Measurements from ENCODE around the gene TRAPPC5. TPM values are rescaled to one million over a fixed set of nuclear protein-coding genes. Genes with fewer than 3 reads are reported as not detected.
A peak's percentile ranks its signal among the peaks of the same experiment; 100 is the strongest.

The TRAPPC5 gene
- total RNA-seq, 1 experiment from 2014 or later, result 77.4 TPM

GRCh38 chr19:7670790-7671189 is 9.8 kb upstream of the TRAPPC5 start:
- H3K4me1 ChIP-seq (ENCODE audit: insufficient read depth, low read length), result no peaks in the 10 kb centered on the region
- no peaks in the 10 kb centered on the region for H3K79me2 ChIP-seq (ENCODE audit: insufficient read depth, low read length)
- peak overlapping the region; percentile 57 for H3K4me2 ChIP-seq (ENCODE audit: insufficient read depth, insufficient read length, low read length)
- H3K14ac ChIP-seq (ENCODE audit: insufficient read depth, low read length), result no peak overlapping the region
- no peak overlapping the region for H4K91ac ChIP-seq (ENCODE audit: insufficient read length, low read depth, low read length)
- Mint-ChIP-seq H3K27ac (no peak overlapping the region; a peak in 1 of 7 replicates), H3K36me3 (ENCODE audit: insufficient read depth in 1 of 3, low read depth in 3 of 3) (no peaks in the 10 kb centered on the region; a peak in 1 of 7 replicates), H3K27me3 (ENCODE audit: low read depth) (peaks cover 87% of the 10 kb centered on the region), H3K4me3 (peak overlapping the region; percentile 77 to 93), H3K9me3 (peaks cover 0 to 7% of the 10 kb centered on the region in 2 experiments; a peak in 2 of 5 replicates), H3K4me1 (peaks cover 0 to 12% of the 10 kb centered on the region in 2 experiments; a peak in 3 of 4 replicates)
- H4K5ac ChIP-seq (ENCODE audit: insufficient read length, low read depth, low read length), result no peak overlapping the region
- H3K56ac ChIP-seq (ENCODE audit: insufficient read length, low read depth, low read length), result no peak overlapping the region
- no peak overlapping the region for H2BK15ac ChIP-seq (ENCODE audit: low read depth, low read length)
- WGBS (ENCODE audit: extremely low coverage, insufficient read length, low lambda C conversion rate), result no CpG with 5 or more reads among the region's 9 CpGs
- no peak overlapping the region for H3T11ph ChIP-seq (ENCODE audit: low read length)
- no peak overlapping the region for H2BK120ac ChIP-seq (ENCODE audit: low read depth, low read length, poor library complexity, severe bottlenecking)
- H3K27me3 ChIP-seq (ENCODE audit: insufficient read depth, low read length), result peaks cover 2% of the 10 kb centered on the region; the same call in 1 of the 2 replicates
- H3K4ac ChIP-seq (ENCODE audit: low read depth, low read length), result no peak overlapping the region
- H4K20me1 ChIP-seq (ENCODE audit: control insufficient read depth, insufficient read depth, insufficient read length), result no peaks in the 10 kb centered on the region
- H3K79me1 ChIP-seq (ENCODE audit: insufficient read depth, low read depth, low read length, poor library complexity, severe bottlenecking), result no peaks in the 10 kb centered on the region
- H4K8ac ChIP-seq (replicated peaks; ENCODE audit: insufficient read length, low read depth, low read length), result no peak overlapping the region
- no peak overlapping the region for H3K18ac ChIP-seq (ENCODE audit: insufficient read length, low read depth, low read length)
- H2AK5ac ChIP-seq (ENCODE audit: insufficient read length, low read length), result no peak overlapping the region
- H2AFZ ChIP-seq (ENCODE audit: low read length), result no peak overlapping the region
- H3K9me3 ChIP-seq (ENCODE audit: control insufficient read depth, low read depth, low read length), result no peaks in the 10 kb centered on the region
- peaks cover 6% of the 10 kb centered on the region for H3K23me2 ChIP-seq (ENCODE audit: insufficient read length, low read depth, low read length, poor library complexity, severe bottlenecking)
- H3K27ac ChIP-seq (ENCODE audit: insufficient read length, low read depth, low read length), result no peak overlapping the region
- no peak for TF ChIP-seq CTCF (conservative IDR thresholded peaks at IDR 0.05)
- no peak overlapping the region for H3K23ac ChIP-seq (ENCODE audit: insufficient read length, low read depth, low read length)
- H2BK5ac ChIP-seq (ENCODE audit: insufficient read length, low read length), result no peak overlapping the region
- no peak overlapping the region for H2BK12ac ChIP-seq (ENCODE audit: insufficient read length, low read depth, low read length)
- no peak overlapping the region for H2BK20ac ChIP-seq (ENCODE audit: low read depth, low read length, poor library complexity, severe bottlenecking)
- no peak overlapping the region for H3K9ac ChIP-seq (ENCODE audit: extremely low read depth, insufficient read length, low read length)
- no peak for DNase-seq

Measured in H9 (cell line).